HG03103 (cell line): ENCODE data around the gene MAPRE3.
"Not testable (repeated sequence)": the region's sequence is repeated elsewhere in the genome, so short reads cannot be mapped to it uniquely, and the experiment has no call there.

Source experiments
- ATAC-seq: cut with Tn5 transposase; IDR thresholded peaks from one replicate; pipeline ENCODE4 v1.9.1; 2021; ENCODE audit warnings: low read depth; ENCODE audit not compliant: unreplicated experiment

Gene MAPRE3

GRCh38 chr2:26970244-26970927 lies at the start of gene MAPRE3:
Gene MAPRE3 (plus strand): TSS chr2:26970637. CDS start chr2:27022219, 51,582 bp downstream.
- ATAC-seq, result peak; percentile 66

GRCh38 chr2:26921323-26921722 lies 49.1 kb upstream of the MAPRE3 start:
- no peak for ATAC-seq

GRCh38 chr2:26922405-26923188 lies 47.8 kb upstream of the MAPRE3 start:
- ATAC-seq, result no peak

GRCh38 chr2:26923189-26923466 lies 47.3 kb upstream of the MAPRE3 start:
- ATAC-seq, result not testable (repeated sequence)

GRCh38 chr2:26924731-26925099 lies 45.7 kb upstream of the MAPRE3 start:
- ATAC-seq, result no peak

GRCh38 chr2:26925100-26925791 lies 45.2 kb upstream of the MAPRE3 start:
- no peak for ATAC-seq

- no peak for ATAC-seq
These were observed 43.2 kb upstream of the MAPRE3 start for GRCh38 chr2:26927221-26927620.

- no peak for ATAC-seq
These were observed 37.5 kb upstream of the MAPRE3 start for GRCh38 chr2:26932974-26933373.

GRCh38 chr2:26933431-26934334 lies 36.8 kb upstream of the MAPRE3 start:
- no peak for ATAC-seq

- no peak for ATAC-seq
These were observed 36.1 kb upstream of the MAPRE3 start for GRCh38 chr2:26934335-26934724.

GRCh38 chr2:26934985-26935384 lies 35.5 kb upstream of the MAPRE3 start:
- ATAC-seq, result no peak

- no peak for ATAC-seq
These were observed 33.6 kb upstream of the MAPRE3 start for GRCh38 chr2:26936855-26937254.

- no peak for ATAC-seq
These were observed 31.9 kb upstream of the MAPRE3 start for GRCh38 chr2:26938399-26939118.

GRCh38 chr2:26940001-26940400 lies 30.4 kb upstream of the MAPRE3 start:
- ATAC-seq, result no peak

GRCh38 chr2:26941486-26941885 lies 29.0 kb upstream of the MAPRE3 start:
- no peak for ATAC-seq

- no peak for ATAC-seq
These were observed 27.7 kb upstream of the MAPRE3 start for GRCh38 chr2:26942543-26943295.

- no peak for ATAC-seq
These were observed 24.3 kb upstream of the MAPRE3 start for GRCh38 chr2:26945991-26946750.
